NCI-H2196 treated with DMSO at 0.1 percent for 48 hours (cell line): ENCODE measurements around the gene HOTAIR.

Experiments
- DNase-seq: peaks from one replicate; lab custom pipeline; 2025; ENCODE audit not compliant: unreplicated experiment; lab: John Stamatoyannopoulos, UW

Gene HOTAIR

GRCh38 chr12:53930591-53931255, 44.0 kb downstream of the HOTAIR start:
- no peak for DNase-seq

DNA sequence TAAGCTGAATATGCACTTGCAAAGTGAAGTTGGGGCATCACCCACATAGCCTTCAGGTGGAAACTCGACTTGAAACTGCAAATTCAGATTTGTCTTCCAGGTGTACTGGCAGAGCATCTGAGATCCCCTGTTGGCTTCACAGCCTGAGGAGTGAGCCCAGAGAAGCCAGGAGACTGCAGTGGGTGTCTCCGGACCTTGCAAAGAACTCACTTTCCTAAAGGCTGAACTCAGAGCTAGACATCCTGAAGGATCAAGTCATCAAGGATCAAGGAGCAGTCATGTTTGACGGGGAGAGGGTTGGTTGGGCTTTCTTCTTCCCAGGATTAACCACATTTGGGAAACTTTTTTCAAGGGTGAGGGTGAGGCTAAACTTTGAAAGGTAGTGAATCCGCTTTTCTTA, 45.2 kb downstream of the HOTAIR start:
- no peak for DNase-seq

DNA sequence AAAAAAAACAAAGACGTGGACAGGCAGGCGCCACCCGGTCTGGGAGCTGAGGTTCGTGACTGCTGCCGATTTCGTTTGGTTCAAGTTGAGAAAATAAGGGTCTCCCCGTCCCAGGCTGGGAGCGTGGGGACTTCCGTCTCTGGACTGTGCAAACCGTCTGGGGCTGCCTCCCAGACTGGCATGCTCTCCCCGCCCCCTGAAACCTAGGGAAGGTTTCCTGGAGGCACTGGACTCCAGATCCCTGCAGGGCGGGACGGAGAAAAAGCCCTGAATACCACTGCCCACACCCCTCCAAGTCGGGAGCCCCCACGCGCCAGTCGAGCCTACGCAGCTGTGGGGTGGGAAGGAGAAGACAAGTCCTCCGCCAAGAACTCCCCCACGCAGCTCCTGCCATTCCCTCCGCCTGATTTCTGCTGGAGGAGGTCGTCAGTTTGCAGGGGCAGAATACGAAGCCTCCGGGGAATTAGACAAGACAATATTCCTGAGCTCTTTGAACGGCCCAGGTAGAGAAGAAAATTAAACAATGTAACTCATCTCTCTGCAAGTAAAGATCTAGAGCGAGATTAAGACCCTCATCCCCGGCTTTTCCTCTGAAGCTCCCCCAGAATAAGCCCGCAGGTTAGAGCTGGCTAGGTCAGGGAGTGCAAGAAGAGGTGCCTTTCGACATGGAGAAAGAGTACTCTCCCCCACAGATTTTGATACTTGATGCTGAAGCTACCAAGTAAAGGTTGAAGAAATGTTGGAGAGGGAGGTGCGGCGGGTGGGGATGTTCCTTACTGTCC, 46.5 kb downstream of the HOTAIR start:
- no peak for DNase-seq

- no peak for DNase-seq
Observed at GRCh38 chr12:53927220-53928029, 47.3 kb downstream of the HOTAIR start.

GRCh38 chr12:53924521-53925405, 50.0 kb downstream of the HOTAIR start:
- DNase-seq = no peak

DNA sequence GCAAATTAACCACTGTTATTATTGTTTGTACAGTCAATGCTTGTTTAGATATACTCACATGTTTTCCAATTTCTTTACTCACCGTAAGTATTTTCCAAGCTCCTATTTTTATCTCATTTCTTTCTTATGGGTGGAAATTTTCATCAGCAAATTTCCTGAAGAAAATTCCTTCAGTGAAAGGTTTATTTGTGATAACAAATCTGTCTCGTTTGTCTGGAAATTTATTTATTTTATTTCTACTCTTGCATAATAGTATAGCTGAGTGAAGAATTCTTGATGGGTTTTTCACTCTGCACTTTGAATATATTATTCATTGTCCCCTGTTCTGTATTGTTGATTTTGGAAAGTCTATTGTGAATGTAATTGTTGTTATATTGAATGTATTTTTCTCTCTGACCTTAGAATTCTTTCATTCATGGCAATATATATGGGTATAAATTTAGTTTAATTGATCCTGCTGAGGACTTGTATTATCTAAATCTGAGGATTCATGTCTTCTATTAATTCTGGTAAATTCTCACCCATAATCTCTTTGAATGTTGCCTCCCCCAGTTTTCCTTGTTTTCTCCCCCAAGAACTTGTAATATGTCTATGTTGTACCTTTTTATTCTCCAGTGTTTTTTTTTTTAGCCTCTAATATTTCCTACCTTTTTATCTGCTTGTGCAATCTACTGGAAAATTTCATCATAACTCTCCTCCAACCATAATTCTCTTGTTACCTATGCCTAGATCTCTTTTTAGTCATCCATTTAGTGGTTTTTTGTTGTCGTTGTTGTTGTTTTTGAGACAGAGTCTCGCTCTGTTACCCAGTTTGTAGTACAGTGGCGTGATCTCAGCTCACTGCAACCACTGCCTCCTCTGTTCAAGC, 57.7 kb downstream of the HOTAIR start:
- DNase-seq = no peak
